Endothelial cell of umbilical vein (primary cell): Measurements from ENCODE around the gene DGKB.

ENCODE experiments used
- CTCF ChIP-seq, 2 donors: IDR thresholded peaks; 1 replicate in 1 of 2; 2 replicates in 1 of 2; pipeline ENCODE4 v1.5.1; 2011; ENCODE audit warnings: low read length in 2 of 2, mild to moderate bottlenecking in 2 of 2, moderate library complexity in 2 of 2, control low read depth in 1 of 2, inconsistent platforms in 1 of 2, low read depth in 1 of 2; ENCODE audit not compliant: insufficient read depth in 1 of 2; ENCODE audit errors: extremely low read depth in 1 of 2
- EZH2 ChIP-seq: IDR thresholded peaks from 2 replicates; pipeline ENCODE4 v1.6.1; 2012; ENCODE audit warnings: borderline replicate concordance, low read depth, mild to moderate bottlenecking, moderate library complexity, low read length, inconsistent platforms; ENCODE audit not compliant: severe bottlenecking
- GATA2 ChIP-seq: IDR thresholded peaks from 2 replicates; pipeline ENCODE4 v1.7.0; 2011; ENCODE audit warnings: low read depth, mild to moderate bottlenecking, moderate library complexity, mixed read lengths, low read length; ENCODE audit not compliant: insufficient read length, insufficient read depth
- MAX ChIP-seq: IDR thresholded peaks from 2 replicates; pipeline ENCODE4 v1.6.1; 2011; ENCODE audit not compliant: insufficient read depth, insufficient read length
- MYC ChIP-seq: IDR thresholded peaks from one replicate; pipeline ENCODE4 v1.6.1; 2011; ENCODE audit warnings: mild to moderate bottlenecking, low read depth, low read length
- POLR2A ChIP-seq: IDR thresholded peaks from 2 replicates; pipeline ENCODE4 v1.6.1; 2012; ENCODE audit warnings: low read depth, mild to moderate bottlenecking, control low read depth, low read length
- POLR2AphosphoS5 ChIP-seq: IDR thresholded peaks from 2 replicates; pipeline ENCODE4 v1.6.1; 2012; ENCODE audit warnings: low read depth, mild to moderate bottlenecking, control low read depth, low read length, moderate library complexity; ENCODE audit not compliant: insufficient read depth

GRCh38 chr7:14817829-14818614 lies 84.5 kb downstream of the DGKB start:
- TF ChIP-seq POLR2A (no peak), POLR2AphosphoS5 (no peak), CTCF (IDR thresholded peaks at IDR 0.05; ENCODE audit: extremely low read depth in 1 of 2, insufficient read depth in 1 of 2, low read depth in 1 of 2, low read length in 2 of 2) (no peak), EZH2 (no peak), GATA2 (no peak), MAX (no peak), MYC (no peak)
